GM19023 (cell line): Measurements from ENCODE around the gene SIPA1L2.

ENCODE experiments used
- ATAC-seq: cut with Tn5 transposase; IDR thresholded peaks from one replicate; pipeline ENCODE4 v1.9.1; 2021; ENCODE audit warnings: mild to moderate bottlenecking, moderate library complexity; ENCODE audit not compliant: unreplicated experiment

The SIPA1L2 gene

DNA sequence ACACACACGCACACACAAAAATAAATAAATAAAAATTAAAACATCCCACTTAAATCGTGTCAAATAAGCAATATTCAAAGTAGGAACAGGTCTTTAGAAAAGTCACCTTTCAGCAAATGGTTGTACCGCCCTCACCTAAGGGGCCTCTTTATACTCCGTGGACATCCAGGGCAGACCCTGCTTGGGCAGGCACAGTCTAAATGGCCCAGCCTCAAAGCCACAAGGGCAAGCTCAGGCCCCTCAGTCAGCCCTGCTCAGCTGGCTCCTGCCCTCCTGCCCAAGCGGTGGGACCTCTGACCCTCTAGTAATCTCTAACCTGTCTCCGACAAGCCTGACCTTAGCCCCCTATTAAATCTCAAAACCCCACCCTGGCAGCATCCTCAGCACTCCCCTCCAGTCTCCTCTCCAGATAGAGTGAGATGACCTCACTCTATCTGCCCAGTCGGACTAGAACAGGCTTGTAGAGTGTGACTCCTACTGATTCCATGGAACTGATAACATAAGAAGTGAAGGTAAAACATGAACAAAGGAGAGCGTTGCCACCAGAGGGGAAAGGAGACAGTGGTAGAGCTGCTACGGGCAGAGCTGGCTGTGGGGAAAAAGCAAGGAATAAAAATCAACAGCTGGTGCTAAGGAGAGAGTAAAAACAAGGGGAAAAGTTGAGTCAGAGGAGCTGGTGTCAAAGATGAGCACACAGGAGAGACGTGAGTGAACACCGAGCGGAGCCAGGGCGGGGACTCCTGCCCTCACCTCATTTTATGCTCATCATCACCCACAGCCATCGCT is 36.0 kb downstream of the SIPA1L2 start:
- no peak for ATAC-seq

GRCh38 chr1:232591344-232591743 is 38.6 kb downstream of the SIPA1L2 start:
- no peak for ATAC-seq

DNA sequence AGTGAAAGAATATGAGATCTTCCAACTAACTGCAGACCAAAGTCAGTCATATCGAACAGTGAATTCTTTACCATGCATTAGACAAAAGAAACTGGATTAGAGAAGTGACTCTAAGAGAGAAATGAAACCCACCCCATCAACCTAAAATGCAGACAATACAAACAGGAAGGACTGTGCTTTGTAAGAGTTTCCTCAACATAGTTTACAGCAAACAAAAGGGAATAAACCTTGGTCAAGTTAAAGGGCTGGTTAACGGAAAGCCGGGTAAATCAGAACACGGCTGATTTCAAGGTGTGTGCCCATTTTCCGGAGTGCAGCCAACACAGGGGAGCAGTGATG is 39.2 kb downstream of the SIPA1L2 start:
- peak; percentile 67 for ATAC-seq

DNA sequence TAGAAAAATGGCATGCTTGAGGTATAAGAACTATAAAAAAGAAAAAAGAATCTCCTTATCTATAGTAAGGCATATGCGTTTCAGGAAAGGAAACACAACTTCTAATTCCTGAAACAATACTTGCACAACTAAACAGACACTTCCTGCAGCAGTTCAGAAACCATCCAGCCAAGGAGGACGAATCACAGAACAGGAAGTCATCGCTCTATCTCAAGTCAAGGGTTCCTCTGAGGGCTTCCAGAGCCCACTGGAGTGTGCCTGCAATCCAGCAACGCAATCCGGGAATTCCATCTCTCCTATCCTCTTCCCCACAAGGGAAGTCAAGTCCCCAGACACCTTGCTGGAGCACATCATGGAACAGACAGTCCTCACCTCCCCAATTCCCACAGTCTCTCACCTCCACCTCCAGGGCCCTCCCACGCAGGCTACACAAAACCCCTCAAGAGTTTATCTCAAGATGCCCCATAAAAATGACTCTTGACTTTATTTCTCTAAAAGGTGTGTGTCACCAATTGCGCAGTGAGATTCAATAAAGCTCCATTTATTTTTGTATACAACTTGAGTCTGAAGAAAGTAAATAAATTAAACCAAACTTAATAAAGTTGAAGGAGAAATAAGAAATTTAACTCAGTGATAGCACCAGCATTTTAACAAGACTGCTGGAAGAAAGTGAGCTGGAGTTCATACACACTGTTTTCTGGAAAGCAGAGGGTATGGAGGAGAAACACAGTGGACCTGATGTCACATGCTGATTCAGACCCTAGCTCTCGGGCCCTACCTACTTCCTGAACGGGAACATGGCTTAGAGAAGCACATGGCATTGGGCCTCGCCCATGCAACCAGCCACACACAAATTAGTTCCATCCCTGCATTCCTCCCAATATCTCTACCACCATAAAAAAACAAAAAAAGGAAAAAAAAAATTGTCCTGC is 39.9 kb downstream of the SIPA1L2 start:
- peak; percentile 33 for ATAC-seq

DNA sequence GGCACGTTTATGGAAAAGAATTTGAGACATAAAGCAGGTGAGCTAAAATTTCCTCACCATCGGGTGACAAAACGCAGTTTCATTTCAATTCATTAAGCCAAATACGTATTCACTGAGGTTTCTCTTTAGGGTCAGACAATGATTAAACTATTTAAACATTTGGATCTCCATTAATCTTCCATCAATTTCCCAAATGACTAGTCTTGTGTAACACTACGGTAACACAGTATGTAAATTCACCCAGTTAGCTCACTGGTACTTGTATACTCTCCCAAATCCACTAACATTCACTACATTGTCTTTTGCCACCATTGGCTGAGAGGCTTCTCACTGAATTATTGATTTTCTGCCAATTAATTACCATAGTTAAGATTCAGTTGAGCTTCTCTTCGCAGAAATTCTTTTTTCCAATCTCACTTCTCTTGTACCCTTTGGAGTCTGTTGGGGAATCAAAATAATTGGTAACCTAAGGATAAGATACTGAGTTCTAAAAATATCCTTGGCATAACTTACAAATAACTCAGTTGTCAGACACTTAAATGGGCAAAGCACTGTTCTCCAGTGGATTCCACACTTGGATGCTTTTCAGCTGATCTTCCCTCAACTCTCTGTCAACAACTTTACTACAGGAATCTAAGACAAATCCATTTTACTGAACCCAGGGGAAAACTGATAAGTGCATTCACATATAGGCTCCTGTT is 40.7 kb downstream of the SIPA1L2 start:
- no peak for ATAC-seq

DNA sequence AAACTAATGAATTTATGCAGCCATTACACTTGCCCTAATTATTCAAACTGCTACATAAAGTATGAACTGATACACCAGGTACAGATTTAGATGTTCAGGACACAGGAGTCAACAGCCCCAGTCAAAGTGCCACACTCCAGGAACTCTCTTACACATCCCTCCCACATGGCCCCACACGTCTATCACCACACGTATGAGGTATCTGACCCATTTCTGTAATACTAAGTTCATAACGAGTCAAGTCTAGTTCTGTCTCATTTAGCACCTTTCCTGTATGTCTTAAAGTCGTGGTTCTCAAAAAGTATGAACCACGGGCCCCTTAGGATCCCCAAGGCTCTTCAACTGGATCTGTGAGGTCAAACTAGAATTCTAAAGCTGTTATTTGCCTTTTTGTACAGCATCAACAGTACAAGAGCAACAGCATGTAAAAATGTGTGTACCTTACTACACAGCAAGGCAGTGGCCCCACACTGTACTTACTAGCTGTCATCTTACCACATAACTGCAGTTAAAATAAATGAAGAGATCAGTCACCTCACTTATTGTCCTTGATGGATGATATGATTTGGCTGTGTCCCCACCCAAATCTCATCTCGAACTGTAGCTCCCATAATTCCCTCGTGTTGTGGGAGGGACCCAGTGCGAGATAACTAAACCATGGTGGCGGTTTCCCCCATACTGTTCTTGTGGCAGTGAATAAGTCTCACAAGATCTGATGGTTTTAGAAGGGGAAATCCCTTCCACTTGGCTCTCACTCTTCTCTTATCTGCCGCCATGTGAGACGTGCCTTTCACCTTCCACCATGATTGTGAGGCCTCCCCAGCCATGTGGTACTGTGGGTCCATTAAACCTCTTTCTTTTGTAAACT is 42.6 kb downstream of the SIPA1L2 start:
- no peak for ATAC-seq

DNA sequence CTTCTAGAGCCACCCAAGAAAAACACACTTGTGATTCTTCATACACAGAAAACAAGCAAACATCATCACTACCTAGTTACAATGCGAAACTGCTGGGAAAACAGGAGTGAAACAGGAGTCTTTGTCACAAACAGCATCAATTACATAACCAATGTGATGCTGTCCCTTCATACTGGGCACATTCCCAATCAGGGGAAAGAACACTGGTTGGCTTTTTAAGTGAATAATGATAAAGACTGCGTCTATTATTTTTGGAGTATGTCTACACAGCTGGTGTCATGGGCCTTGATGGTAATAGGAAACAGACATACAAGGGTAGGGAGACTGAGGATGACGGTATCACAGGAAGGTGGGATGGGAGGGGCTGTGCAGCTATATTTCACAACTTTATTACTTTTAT is 43.3 kb downstream of the SIPA1L2 start:
- ATAC-seq: no peak

- no peak for ATAC-seq
These were observed 44.4 kb downstream of the SIPA1L2 start for GRCh38 chr1:232585486-232585885.

DNA sequence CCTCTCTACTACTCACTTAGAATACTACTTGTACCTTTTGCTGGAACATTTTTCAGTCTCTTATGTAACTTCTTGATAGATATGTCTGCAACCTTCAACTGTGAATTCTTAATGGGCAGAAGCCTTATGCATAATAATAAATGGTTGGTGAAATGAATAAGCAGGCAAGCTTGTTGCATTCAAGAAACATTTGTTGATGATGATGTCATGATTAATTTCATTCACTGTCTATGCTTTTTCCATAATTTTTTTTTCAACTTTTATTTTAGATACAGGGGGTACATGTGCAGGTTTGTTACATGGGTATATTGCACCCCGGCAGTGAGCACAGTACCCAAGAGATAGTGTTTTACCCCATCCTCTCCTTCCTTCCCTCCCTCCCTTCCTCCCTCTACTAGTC is 48.0 kb downstream of the SIPA1L2 start:
- no peak for ATAC-seq
